ENCODE results near the gene C1QL1. TPM values are rescaled to one million over a fixed set of nuclear protein-coding genes. Genes with fewer than 3 reads are reported as not detected.

C1QL1 gene
- total RNA-seq, 4 donors from 2014 or later, result not detected

DNA sequence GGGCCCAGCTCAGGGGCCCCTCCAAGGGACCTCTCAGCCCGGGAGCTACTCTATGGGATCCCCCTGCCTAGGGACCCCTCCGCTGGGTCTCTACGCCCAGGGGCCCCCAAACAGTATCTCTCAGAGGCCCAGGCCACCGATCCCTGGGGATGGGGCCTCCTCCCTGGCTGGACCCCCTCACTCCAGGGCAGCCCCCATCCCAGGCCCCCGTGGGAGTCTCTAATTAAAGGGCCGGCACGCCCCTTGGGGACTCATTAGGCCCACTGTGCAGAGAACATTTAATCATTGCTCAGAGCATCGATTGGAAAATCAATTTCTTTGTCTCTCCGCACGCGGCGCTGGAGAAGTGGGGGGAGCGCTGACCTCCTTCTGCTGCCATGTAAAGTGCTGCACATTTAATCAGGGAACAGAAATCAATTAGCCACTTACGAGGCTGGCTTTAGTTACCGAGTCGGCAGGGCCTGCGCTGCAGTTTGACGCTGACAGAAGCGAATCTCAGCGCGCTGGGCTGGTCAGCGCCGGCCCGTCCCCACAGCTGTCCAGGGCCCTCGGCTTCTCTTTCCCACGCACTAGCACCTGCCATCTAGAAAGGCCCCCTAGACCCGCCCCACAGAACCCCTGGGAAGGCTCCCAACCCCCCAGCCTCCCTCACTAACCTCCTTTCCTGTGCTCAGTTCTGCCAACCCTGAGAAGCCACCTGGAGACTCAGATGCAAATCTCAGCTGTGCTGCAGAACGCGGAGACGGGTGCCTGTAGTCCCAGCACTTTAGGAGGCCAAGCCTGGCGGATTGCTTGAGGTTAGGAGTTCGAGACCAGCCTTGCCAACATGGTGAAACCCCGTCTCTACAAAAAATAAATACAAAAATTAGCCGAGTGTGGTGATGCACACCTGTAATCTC, 20.2 kb upstream of the C1QL1 start:
- TF ChIP-seq, protein P1, sequence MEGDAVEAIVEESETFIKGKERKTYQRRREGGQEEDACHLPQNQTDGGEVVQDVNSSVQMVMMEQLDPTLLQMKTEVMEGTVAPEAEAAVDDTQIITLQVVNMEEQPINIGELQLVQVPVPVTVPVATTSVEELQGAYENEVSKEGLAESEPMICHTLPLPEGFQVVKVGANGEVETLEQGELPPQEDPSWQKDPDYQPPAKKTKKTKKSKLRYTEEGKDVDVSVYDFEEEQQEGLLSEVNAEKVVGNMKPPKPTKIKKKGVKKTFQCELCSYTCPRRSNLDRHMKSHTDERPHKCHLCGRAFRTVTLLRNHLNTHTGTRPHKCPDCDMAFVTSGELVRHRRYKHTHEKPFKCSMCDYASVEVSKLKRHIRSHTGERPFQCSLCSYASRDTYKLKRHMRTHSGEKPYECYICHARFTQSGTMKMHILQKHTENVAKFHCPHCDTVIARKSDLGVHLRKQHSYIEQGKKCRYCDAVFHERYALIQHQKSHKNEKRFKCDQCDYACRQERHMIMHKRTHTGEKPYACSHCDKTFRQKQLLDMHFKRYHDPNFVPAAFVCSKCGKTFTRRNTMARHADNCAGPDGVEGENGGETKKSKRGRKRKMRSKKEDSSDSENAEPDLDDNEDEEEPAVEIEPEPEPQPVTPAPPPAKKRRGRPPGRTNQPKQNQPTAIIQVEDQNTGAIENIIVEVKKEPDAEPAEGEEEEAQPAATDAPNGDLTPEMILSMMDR (IDR thresholded peaks at IDR 0.05; ENCODE audit: low read depth), result no peak

DNA sequence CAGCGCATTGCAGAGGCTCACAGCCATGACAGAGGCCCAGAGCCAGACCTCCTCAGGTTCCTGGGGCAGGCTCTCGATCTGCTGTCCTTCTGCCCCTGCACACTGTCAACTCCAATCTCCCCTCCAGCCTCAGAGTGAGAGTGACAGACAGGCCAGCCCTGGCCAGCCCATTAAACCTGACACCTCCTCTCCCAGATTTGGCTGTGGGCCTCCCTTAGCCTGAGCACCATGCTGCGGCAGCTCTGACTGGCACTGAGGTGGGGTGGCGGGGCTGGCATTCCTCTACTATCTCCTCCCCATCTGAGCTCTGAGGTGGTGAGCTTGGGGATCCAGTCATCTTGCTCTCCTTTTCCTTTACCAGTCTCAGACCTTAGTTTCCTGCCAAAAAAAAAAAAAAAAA, 15.5 kb upstream of the C1QL1 start:
- TF ChIP-seq, protein P1 (IDR thresholded peaks at IDR 0.05; ENCODE audit: low read depth), result no peak

- TF ChIP-seq, protein P1 (IDR thresholded peaks at IDR 0.05; ENCODE audit: low read depth), result no peak
Observed at GRCh38 chr17:44982113-44982702, 14.1 kb upstream of the C1QL1 start.

GRCh38 chr17:44981221-44981968, 13.3 kb upstream of the C1QL1 start:
- TF ChIP-seq, protein P1 (IDR thresholded peaks at IDR 0.05; ENCODE audit: low read depth), result no peak

GRCh38 chr17:44979426-44979995, 11.4 kb upstream of the C1QL1 start:
- TF ChIP-seq, protein P1 (IDR thresholded peaks at IDR 0.05; ENCODE audit: low read depth), result no peak

- TF ChIP-seq, protein P1 (IDR thresholded peaks at IDR 0.05; ENCODE audit: low read depth), result no peak
Observed at GRCh38 chr17:44978807-44979206, 10.7 kb upstream of the C1QL1 start.

Measured in subcutaneous adipose tissue (tissue), 4 donors.